ENCODE results near the gene MAST4.

Gene MAST4

DNA sequence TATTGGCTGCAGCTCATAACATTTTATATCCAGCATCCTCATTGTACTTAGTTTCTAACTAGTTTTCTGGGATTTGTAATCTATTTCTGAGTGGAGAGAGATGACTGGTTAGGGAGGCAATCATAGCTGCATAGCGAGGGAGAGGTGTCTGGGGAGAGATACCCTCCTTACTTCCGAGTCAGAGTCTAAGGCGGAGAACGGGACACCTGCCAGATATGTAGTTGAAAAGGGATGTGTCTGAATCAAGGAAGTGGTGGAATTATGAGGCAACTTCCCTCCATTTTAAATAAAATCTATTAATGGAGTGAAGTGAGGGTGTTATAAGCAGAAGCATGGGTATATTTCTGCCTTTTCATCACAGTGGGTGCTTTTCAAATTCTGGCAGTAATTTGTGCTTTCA lies 126.5 kb downstream of the MAST4 start:
- TF ChIP-seq, protein P1, sequence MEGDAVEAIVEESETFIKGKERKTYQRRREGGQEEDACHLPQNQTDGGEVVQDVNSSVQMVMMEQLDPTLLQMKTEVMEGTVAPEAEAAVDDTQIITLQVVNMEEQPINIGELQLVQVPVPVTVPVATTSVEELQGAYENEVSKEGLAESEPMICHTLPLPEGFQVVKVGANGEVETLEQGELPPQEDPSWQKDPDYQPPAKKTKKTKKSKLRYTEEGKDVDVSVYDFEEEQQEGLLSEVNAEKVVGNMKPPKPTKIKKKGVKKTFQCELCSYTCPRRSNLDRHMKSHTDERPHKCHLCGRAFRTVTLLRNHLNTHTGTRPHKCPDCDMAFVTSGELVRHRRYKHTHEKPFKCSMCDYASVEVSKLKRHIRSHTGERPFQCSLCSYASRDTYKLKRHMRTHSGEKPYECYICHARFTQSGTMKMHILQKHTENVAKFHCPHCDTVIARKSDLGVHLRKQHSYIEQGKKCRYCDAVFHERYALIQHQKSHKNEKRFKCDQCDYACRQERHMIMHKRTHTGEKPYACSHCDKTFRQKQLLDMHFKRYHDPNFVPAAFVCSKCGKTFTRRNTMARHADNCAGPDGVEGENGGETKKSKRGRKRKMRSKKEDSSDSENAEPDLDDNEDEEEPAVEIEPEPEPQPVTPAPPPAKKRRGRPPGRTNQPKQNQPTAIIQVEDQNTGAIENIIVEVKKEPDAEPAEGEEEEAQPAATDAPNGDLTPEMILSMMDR (IDR thresholded peaks at IDR 0.05; ENCODE audit: low read depth, low read length) = no peak
- Histone ChIP-seq H3K4me3 (ENCODE audit: low read depth, low read length) (no peak overlapping the region), H3K27me3 (no peaks in the 10 kb centered on the region), H3K36me3 (no peaks in the 10 kb centered on the region), H3K9me3 (no peaks in the 10 kb centered on the region), H3K4me1 (no peaks in the 10 kb centered on the region)
- no peak for DNase-seq

DNA sequence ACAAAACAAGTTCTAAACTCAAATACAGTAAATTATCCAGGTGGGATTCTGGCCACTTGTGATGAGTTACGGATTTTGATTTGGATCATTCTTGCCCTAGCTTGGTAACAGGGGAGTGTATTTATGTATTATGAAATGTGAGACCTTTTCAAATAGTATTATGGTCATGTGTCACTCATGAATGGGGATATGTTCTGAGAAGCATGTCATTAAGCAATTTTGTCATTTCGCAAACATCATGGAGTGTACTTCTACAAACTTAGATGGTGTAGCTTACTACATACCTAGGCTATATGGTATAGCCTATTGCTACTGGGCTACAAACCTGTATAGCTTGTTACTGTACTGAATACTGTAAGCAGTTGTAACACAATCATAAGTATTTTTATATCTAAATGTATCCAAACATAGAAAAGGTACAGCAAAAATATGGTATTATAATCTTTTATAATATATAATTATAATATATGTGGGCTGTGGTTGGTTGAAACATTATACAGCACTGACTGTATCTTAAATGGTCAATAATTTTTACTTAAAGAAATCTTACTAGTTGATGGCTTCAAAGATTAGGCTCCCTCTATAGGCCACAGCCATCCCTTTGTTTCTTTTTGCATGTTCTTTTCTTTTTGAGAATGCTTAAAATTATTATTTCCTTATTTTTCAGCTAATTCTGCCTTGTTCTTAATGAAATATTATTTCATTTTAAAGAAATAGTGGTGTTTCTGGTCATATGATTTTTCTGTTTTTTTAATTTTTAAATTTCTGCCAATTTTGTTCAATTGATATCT lies 128.4 kb downstream of the MAST4 start:
- DNase-seq = no peak
- Histone ChIP-seq H3K36me3 (no peaks in the 10 kb centered on the region), H3K4me3 (ENCODE audit: low read depth, low read length) (no peak overlapping the region), H3K9me3 (no peaks in the 10 kb centered on the region), H3K4me1 (no peaks in the 10 kb centered on the region), H3K27me3 (no peaks in the 10 kb centered on the region)
- TF ChIP-seq, protein P1 (IDR thresholded peaks at IDR 0.05; ENCODE audit: low read depth, low read length) = peak; percentile 28

DNA sequence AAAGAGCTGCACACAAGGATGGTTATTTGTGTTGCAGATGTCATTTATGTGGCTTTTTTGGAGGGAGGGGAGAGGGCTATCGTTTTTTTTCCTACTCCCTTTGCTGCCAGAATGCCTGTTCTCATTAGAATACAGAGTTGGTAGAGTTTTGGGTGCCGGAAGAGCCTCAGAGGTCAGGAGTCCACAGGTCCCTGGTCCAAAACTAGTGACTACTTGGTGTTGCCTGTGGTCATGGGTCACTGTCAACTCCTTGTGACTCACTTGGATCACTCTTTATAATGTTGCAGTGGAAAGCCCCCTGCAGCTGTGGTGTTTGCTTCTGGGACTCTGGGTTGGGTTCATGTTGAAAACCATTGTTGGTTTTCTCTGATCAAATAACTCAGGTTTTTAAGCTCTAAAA lies 131.4 kb downstream of the MAST4 start:
- no peaks in the 10 kb centered on the region for H3K4me1 ChIP-seq
- H3K27me3 ChIP-seq = no peaks in the 10 kb centered on the region
- no peak overlapping the region for H3K4me3 ChIP-seq (ENCODE audit: low read depth, low read length)
- DNase-seq = no peak
- no peaks in the 10 kb centered on the region for H3K9me3 ChIP-seq
- TF ChIP-seq, protein P1 (IDR thresholded peaks at IDR 0.05; ENCODE audit: low read depth, low read length) = no peak
- H3K36me3 ChIP-seq = no peaks in the 10 kb centered on the region

DNA sequence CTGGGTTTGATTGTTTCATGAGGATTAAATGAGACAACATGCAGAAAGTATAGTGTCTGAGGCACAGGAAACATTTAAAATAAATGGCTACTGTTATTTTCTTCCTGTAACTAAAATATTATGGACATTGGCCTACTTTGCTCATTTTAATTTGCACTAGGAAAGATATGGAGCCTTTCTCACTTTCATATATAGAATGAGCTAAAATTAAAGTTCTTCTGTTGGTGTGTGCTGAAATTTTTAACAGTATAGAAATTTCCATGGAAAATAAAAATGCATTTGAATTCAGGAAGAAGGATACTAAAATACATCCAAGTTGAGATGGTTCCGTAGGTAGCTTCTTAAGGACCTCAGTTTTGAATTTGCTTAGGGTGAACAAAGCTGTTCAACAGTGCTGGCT lies 131.9 kb downstream of the MAST4 start:
- Histone ChIP-seq H3K4me3 (ENCODE audit: low read depth, low read length) (no peak overlapping the region), H3K27me3 (no peaks in the 10 kb centered on the region), H3K9me3 (no peaks in the 10 kb centered on the region), H3K4me1 (no peaks in the 10 kb centered on the region), H3K36me3 (no peaks in the 10 kb centered on the region)
- TF ChIP-seq, protein P1 (IDR thresholded peaks at IDR 0.05; ENCODE audit: low read depth, low read length) = no peak
- no peak for DNase-seq

DNA sequence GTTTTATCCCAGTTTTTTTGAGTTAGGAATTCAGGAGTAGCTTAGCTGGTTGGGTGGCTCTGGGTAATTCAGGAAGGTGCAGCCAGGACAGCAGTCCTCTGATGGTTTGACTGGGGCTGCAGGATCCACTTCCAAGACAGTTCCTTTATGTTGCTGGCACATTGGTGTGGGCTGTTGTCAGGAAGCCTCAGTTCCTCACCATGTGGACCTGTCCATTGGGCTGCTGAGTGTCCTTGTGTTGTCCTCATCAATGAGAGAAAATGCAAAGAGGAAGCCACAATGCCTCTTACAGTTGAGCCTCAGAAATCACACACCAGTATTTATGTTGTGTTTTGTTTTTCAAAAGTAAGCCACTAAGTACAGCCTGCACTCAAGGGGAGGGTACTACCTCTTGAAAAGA lies 140.9 kb downstream of the MAST4 start:
- no peaks in the 10 kb centered on the region for H3K9me3 ChIP-seq
- no peaks in the 10 kb centered on the region for H3K36me3 ChIP-seq
- H3K4me3 ChIP-seq (ENCODE audit: low read depth, low read length) = no peak overlapping the region
- DNase-seq = no peak
- H3K4me1 ChIP-seq = no peaks in the 10 kb centered on the region; the same call in 1 of the 2 replicates
- TF ChIP-seq, protein P1 (IDR thresholded peaks at IDR 0.05; ENCODE audit: low read depth, low read length) = no peak
- H3K27me3 ChIP-seq = no peaks in the 10 kb centered on the region

DNA sequence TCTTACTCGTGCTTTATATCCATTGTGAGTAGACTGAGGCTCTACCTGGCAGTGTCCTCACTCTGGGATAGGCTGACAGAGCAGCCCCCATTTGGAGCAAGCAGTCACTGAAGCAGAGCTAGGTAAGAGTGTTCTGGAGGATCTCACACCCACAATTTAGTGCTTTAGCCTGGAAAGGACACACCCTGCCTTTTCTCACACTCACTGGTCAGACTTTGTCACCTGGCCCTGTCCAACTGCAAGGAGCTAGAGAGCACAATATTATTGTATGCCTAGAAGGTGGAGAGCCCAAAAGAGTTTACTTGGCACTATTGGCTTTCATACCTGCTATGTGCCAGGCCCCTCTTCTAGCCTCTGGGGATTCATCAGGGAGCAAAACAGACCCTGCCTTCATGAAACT lies 141.9 kb downstream of the MAST4 start:
- no peak for DNase-seq
- H3K4me1 ChIP-seq = no peaks in the 10 kb centered on the region; the same call in 1 of the 2 replicates
- no peak overlapping the region for H3K4me3 ChIP-seq (ENCODE audit: low read depth, low read length)
- no peaks in the 10 kb centered on the region for H3K9me3 ChIP-seq
- no peaks in the 10 kb centered on the region for H3K27me3 ChIP-seq
- TF ChIP-seq, protein P1 (IDR thresholded peaks at IDR 0.05; ENCODE audit: low read depth, low read length) = no peak
- H3K36me3 ChIP-seq = no peaks in the 10 kb centered on the region

Measured in BE2C (cell line).